Coronary artery (tissue), 2 donors: ENCODE measurements around the gene RIBC2.

Experiments
- DNase-seq: peaks from one replicate; pipeline ENCODE4 v3.0.0-alpha.2; 2017; ENCODE audit warnings: low spot score
- H3K27ac ChIP-seq, 2 donors: fragments of 200-600 bp; sonication (generic); one replicate each; pipeline ENCODE4 v1.5.1; 2016 to 2019
- H3K4me3 ChIP-seq: fragments of 200-600 bp; sonication (generic); 2 replicates; pipeline ENCODE4 v1.5.1; 2016; ENCODE audit warnings: mild to moderate bottlenecking, moderate library complexity
- TF ChIP-seq, protein P1 (sequence below): fragments of 200-600 bp; sonication (generic); IDR thresholded peaks from one replicate; pipeline ENCODE4 v1.5.1; 2019; ENCODE audit warnings: antibody characterized with exemption

The RIBC2 gene

GRCh38 chr22:45397806-45398205 is 15.7 kb upstream of the RIBC2 start:
- Histone ChIP-seq H3K4me3 (no peak overlapping the region), H3K27ac (no peak overlapping the region)
- TF ChIP-seq, protein P1, sequence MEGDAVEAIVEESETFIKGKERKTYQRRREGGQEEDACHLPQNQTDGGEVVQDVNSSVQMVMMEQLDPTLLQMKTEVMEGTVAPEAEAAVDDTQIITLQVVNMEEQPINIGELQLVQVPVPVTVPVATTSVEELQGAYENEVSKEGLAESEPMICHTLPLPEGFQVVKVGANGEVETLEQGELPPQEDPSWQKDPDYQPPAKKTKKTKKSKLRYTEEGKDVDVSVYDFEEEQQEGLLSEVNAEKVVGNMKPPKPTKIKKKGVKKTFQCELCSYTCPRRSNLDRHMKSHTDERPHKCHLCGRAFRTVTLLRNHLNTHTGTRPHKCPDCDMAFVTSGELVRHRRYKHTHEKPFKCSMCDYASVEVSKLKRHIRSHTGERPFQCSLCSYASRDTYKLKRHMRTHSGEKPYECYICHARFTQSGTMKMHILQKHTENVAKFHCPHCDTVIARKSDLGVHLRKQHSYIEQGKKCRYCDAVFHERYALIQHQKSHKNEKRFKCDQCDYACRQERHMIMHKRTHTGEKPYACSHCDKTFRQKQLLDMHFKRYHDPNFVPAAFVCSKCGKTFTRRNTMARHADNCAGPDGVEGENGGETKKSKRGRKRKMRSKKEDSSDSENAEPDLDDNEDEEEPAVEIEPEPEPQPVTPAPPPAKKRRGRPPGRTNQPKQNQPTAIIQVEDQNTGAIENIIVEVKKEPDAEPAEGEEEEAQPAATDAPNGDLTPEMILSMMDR, result no peak
- DNase-seq, result no peak

GRCh38 chr22:45398214-45398613 is 15.3 kb upstream of the RIBC2 start:
- Histone ChIP-seq H3K4me3 (no peak overlapping the region), H3K27ac (no peak overlapping the region)
- no peak for DNase-seq
- TF ChIP-seq, protein P1, result no peak

DNA sequence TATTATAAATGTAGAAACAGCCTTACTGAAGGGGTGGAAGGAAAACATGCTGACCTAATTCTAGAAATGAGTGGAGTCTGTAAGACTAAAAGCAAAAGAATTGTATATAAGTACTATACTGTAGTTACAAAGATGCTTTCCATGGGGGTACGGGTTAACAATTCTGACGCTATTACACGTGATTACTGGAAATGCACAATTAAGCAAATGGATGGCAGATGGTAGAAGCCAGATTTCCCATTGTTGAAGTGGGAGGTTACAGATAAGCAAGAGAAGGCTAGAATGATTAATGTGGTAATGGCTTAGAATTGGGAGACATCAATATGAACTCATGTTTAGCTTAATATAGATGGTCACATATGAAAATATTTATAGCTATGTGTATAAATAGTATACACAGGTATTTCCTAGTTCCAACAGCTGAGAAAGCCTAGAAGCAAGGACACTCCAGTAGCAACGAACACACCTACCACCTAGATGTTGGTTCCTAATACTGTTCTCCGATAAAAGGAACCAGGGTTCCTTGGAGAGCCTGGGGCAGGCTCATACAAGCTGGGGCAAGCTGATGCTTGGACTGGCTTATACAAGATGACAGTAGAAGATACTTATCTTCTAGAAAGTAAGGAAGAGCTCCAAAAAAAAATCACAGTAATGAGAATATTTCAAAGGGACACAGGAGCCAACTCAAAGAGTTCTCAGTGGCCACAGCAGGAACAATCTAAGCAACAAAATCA is 13.6 kb upstream of the RIBC2 start:
- no peak overlapping the region for H3K4me3 ChIP-seq
- TF ChIP-seq, protein P1, result no peak
- no peak overlapping the region for H3K27ac ChIP-seq
- no peak for DNase-seq

- H3K27ac ChIP-seq, result no peak overlapping the region
- no peak overlapping the region for H3K4me3 ChIP-seq
- TF ChIP-seq, protein P1, result no peak
Measured at GRCh38 chr22:45402466-45402985, 11.0 kb upstream of the RIBC2 start.

GRCh38 chr22:45407793-45408192 is 5.7 kb upstream of the RIBC2 start:
- no peak overlapping the region for H3K27ac ChIP-seq
- DNase-seq, result no peak
- no peak overlapping the region for H3K4me3 ChIP-seq
- TF ChIP-seq, protein P1, result no peak

More at GRCh38 chr22:45402466-45402985, 11.0 kb upstream of the RIBC2 start:
- DNase-seq, result no peak

- no peak for DNase-seq
- no peak overlapping the region for H3K27ac ChIP-seq
- peak overlapping the region; percentile 75 for H3K4me3 ChIP-seq
- TF ChIP-seq, protein P1, result no peak
Measured at GRCh38 chr22:45413013-45413367, 503 bp upstream of the RIBC2 start.
